Tibial artery (tissue), 4 donors: Measurements from ENCODE around the gene HBG2.

Experiments used
- DNase-seq, 2 donors: peaks; one replicate each; pipeline ENCODE4 v3.0.0-alpha.2; 2019
- H3K27ac ChIP-seq, 2 donors: fragments of 200-600 bp; sonication (generic) in 1 of 2; 1 replicate in 1 of 2; 2 replicates in 1 of 2; pipeline ENCODE4 v1.5.1; 2018 to 2019; ENCODE audit warnings: mild to moderate bottlenecking in 1 of 2
- H3K27me3 ChIP-seq, 2 donors: fragments of 200-600 bp; sonication (generic) in 1 of 2; one replicate each; pipeline versions ENCODE4 v1.5.1 to v1.6.0; 2016 to 2019
- H3K36me3 ChIP-seq, 3 donors: fragments of 200-600 bp; sonication (generic) in 2 of 3; one replicate each; pipeline ENCODE4 v1.5.1; 2016 to 2019; ENCODE audit warnings: mild to moderate bottlenecking in 2 of 3
- H3K4me1 ChIP-seq, 4 donors: fragments of 200-600 bp; sonication (generic) in 2 of 4; 1 replicate in 3 of 4; 2 replicates in 1 of 4; pipeline ENCODE4 v1.5.1; 2016 to 2019
- H3K4me3 ChIP-seq, 2 donors: fragments of 200-600 bp; sonication (generic) in 1 of 2; 1 replicate in 1 of 2; 2 replicates in 1 of 2; pipeline ENCODE4 v1.5.1; 2018 to 2019; ENCODE audit warnings: mild to moderate bottlenecking in 2 of 2
- H3K9me3 ChIP-seq, 3 donors: fragments of 200-600 bp; sonication (generic) in 1 of 3; one replicate each; pipeline ENCODE4 v1.5.1; 2016 to 2019
- CTCF ChIP-seq, 2 experiments: fragments of 200-600 bp in 1 of 2; fragments of 450-650 bp in 1 of 2; IDR thresholded peaks; one replicate each; pipeline ENCODE4 v1.5.1; 2017 to 2019; ENCODE audit warnings: antibody characterized with exemption in 2 of 2, mild to moderate bottlenecking in 1 of 2, moderate library complexity in 1 of 2
- intact Hi-C: fragments of 100-400 bp; cut with DNase I; formaldehyde crosslinking; loops from one replicate; pipeline ENCODE4 v1.15.0; 2023; ENCODE audit warnings: low total_unique reads

HBG2 gene

GRCh38 chr11:5234381-5234834 lies 20.2 kb downstream of the HBG2 start, which contains the start of gene HBD:
Gene HBD (minus strand): TSS chr11:5234483. CDS start chr11:5234433, 50 bp downstream.
- H3K9me3 ChIP-seq, result no peaks in the 10 kb centered on the region
- H3K4me1 ChIP-seq, result no peaks in the 10 kb centered on the region
- intact Hi-C loops, result no loop called here
- H3K27me3 ChIP-seq, result no peaks in the 10 kb centered on the region
- TF ChIP-seq CTCF (IDR thresholded peaks at IDR 0.05), result no peak
- H3K27ac ChIP-seq, result no peak within 1 kb of the TSS
- H3K36me3 ChIP-seq, result no peaks in the 10 kb centered on the region
- no peak for DNase-seq
- H3K4me3 ChIP-seq, result no peak within 1 kb of the TSS

DNA sequence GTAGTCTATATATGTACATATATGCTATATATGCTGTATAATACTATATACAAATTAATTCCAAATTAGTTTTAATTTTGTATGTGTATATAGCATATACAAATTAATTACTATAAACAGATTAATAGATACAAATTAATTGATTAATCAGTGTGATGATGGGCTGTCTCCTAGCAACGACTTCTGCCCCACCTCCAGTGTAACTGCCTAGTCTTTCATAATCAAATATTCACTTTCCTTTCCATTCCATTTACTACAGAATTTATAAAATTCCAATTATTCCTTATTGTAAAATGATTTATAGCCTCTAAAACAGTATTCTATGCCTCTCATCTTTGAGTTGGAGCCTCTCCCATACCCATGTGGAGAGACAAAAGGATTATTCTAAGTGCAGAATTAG lies 21.3 kb downstream of the HBG2 start:
- Histone ChIP-seq H3K4me3 (no peak overlapping the region), H3K27me3 (no peaks in the 10 kb centered on the region), H3K4me1 (no peaks in the 10 kb centered on the region), H3K36me3 (no peaks in the 10 kb centered on the region), H3K27ac (no peak overlapping the region), H3K9me3 (no peaks in the 10 kb centered on the region)
- DNase-seq, result no peak
- intact Hi-C loops, result no loop called here
- TF ChIP-seq CTCF (IDR thresholded peaks at IDR 0.05), result no peak

- DNase-seq, result no peak
- H3K36me3 ChIP-seq, result no peaks in the 10 kb centered on the region
- no peaks in the 10 kb centered on the region for H3K4me1 ChIP-seq
- no peaks in the 10 kb centered on the region for H3K27me3 ChIP-seq
- H3K4me3 ChIP-seq, result no peak overlapping the region
- H3K9me3 ChIP-seq, result no peaks in the 10 kb centered on the region
- TF ChIP-seq CTCF (IDR thresholded peaks at IDR 0.05), result no peak
- intact Hi-C loops, result no loop called here
- H3K27ac ChIP-seq, result no peak overlapping the region
Observed at GRCh38 chr11:5232821-5233220, 21.8 kb downstream of the HBG2 start.

DNA sequence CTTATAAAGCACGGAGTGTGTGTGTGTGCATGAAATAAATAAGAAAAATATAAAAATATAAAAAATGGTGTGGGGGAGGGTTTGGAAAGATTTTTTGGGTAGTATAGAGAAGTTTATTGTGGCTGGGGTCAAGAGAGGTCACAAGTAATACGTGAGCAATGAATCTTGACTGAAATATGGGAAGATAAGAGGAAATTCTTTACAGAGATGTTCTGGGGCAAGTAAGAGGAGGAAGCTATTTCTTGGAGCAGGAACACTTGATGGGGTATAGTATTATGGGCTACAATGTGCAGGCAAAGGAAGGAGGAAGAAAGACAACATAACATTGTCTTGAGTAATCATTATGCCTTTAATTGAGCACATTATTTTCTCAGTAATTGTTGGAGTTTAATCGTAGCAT lies 22.4 kb downstream of the HBG2 start:
- Histone ChIP-seq H3K4me3 (no peak overlapping the region), H3K4me1 (no peaks in the 10 kb centered on the region), H3K36me3 (no peaks in the 10 kb centered on the region), H3K27me3 (no peaks in the 10 kb centered on the region), H3K9me3 (no peaks in the 10 kb centered on the region), H3K27ac (no peak overlapping the region)
- intact Hi-C loops, result no loop called here
- DNase-seq, result no peak
- no peak for TF ChIP-seq CTCF (IDR thresholded peaks at IDR 0.05)

GRCh38 chr11:5231111-5231510 lies 23.5 kb downstream of the HBG2 start:
- H3K9me3 ChIP-seq, result no peaks in the 10 kb centered on the region
- no peaks in the 10 kb centered on the region for H3K36me3 ChIP-seq
- no peak overlapping the region for H3K4me3 ChIP-seq
- no peak for TF ChIP-seq CTCF (IDR thresholded peaks at IDR 0.05)
- H3K4me1 ChIP-seq, result no peaks in the 10 kb centered on the region
- no peak overlapping the region for H3K27ac ChIP-seq
- H3K27me3 ChIP-seq, result no peaks in the 10 kb centered on the region
- intact Hi-C loops, result no loop called here
- DNase-seq, result no peak

DNA sequence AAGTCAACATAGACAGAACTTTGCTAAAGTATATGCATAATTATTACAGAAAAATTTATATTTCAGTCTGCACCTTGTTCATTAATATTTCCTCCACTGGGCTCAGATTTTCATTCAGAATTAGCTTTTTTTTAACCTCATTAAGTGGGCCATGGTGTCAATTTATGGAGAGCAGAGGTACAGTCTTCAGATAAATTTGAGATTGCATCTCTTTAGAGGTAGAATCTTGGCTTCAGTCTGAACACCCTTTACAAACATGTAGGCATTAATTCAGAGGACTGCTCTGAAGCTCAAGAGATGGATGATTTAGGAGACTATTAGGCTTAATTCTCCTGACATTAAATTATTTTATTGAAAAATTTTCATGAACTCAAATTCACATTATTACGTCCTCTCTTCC lies 24.3 kb downstream of the HBG2 start:
- H3K27ac ChIP-seq, result no peak overlapping the region
- H3K4me1 ChIP-seq, result no peaks in the 10 kb centered on the region
- no peaks in the 10 kb centered on the region for H3K9me3 ChIP-seq
- H3K36me3 ChIP-seq, result no peaks in the 10 kb centered on the region
- TF ChIP-seq CTCF (IDR thresholded peaks at IDR 0.05), result no peak
- no peaks in the 10 kb centered on the region for H3K27me3 ChIP-seq
- H3K4me3 ChIP-seq, result no peak overlapping the region
- intact Hi-C loops, result no loop called here
- no peak for DNase-seq
